ENCODE results near the gene CALML5.

Gene CALML5

GRCh38 chr10:5512331-5512730 is 13.0 kb upstream of the CALML5 start:
- Histone ChIP-seq H3K9me2 (replicated peaks; ENCODE audit: insufficient read depth, low read length) (no peaks in the 10 kb centered on the region), H3K4me3 (ENCODE audit: insufficient read depth, low read length, poor library complexity, severe bottlenecking) (no peak overlapping the region), H3K9ac (ENCODE audit: low read length) (no peak overlapping the region), H3K79me2 (ENCODE audit: insufficient read depth, low read length) (no peaks in the 10 kb centered on the region), H2AFZ (ENCODE audit: low read depth, low read length, severe bottlenecking) (no peak overlapping the region), H3K9me3 (ENCODE audit: insufficient read depth, low read length) (no peaks in the 10 kb centered on the region), H3K27ac (ENCODE audit: low read depth, low read length) (no peak overlapping the region), H3K27me3 (ENCODE audit: low read length) (no peaks in the 10 kb centered on the region), H4K20me1 (ENCODE audit: low read depth, low read length) (no peaks in the 10 kb centered on the region), H3K36me3 (ENCODE audit: low read length) (no peaks in the 10 kb centered on the region), H3F3A (ENCODE audit: insufficient read depth) (no peaks in the 10 kb centered on the region), H3K4me2 (ENCODE audit: low read depth, low read length, poor library complexity, severe bottlenecking) (no peak overlapping the region)
- TF ChIP-seq CTCF (IDR thresholded peaks at IDR 0.05; ENCODE audit: insufficient read depth, low read length, poor library complexity, severe bottlenecking) (no peak), EZH2phosphoT487 (conservative IDR thresholded peaks at IDR 0.05; ENCODE audit: low read length) (no peak)

DNA sequence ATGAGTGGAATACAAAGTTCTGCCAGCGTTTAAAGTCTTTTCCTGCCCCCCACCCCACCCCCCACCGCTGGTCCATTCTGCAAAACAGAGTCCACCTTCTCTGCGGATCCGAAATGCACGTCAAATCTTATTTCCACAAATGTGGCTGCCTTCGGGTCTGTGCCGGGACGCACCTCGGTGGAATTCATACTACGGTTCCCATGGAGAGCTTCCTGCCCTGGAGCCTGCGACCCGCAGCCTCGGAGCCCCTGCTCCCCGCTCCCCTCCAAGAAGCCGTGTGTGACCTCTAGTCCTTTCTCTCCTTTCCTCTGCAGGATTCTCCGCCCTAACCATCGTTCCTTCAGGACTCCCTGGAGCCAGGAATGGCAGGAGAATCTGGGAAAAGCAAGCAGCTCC is 12.5 kb upstream of the CALML5 start:
- no peak overlapping the region for H3K4me2 ChIP-seq (ENCODE audit: low read depth, low read length, poor library complexity, severe bottlenecking)
- H3K9me3 ChIP-seq (ENCODE audit: insufficient read depth, low read length), result no peaks in the 10 kb centered on the region
- no peaks in the 10 kb centered on the region for H3K36me3 ChIP-seq (ENCODE audit: low read length)
- H3K4me3 ChIP-seq (ENCODE audit: insufficient read depth, low read length, poor library complexity, severe bottlenecking), result no peak overlapping the region
- H3F3A ChIP-seq (ENCODE audit: insufficient read depth), result no peaks in the 10 kb centered on the region
- no peaks in the 10 kb centered on the region for H3K79me2 ChIP-seq (ENCODE audit: insufficient read depth, low read length)
- no peak overlapping the region for H2AFZ ChIP-seq (ENCODE audit: low read depth, low read length, severe bottlenecking)
- no peak for TF ChIP-seq EZH2phosphoT487 (conservative IDR thresholded peaks at IDR 0.05; ENCODE audit: low read length)
- no peak for TF ChIP-seq CTCF (IDR thresholded peaks at IDR 0.05; ENCODE audit: insufficient read depth, low read length, poor library complexity, severe bottlenecking)
- no peak overlapping the region for H3K9ac ChIP-seq (ENCODE audit: low read length)
- H3K27me3 ChIP-seq (ENCODE audit: low read length), result no peaks in the 10 kb centered on the region
- no peaks in the 10 kb centered on the region for H4K20me1 ChIP-seq (ENCODE audit: low read depth, low read length)
- no peak overlapping the region for H3K27ac ChIP-seq (ENCODE audit: low read depth, low read length)
- H3K9me2 ChIP-seq (replicated peaks; ENCODE audit: insufficient read depth, low read length), result no peaks in the 10 kb centered on the region

- Histone ChIP-seq H3K9ac (ENCODE audit: low read length) (no peak overlapping the region), H3K27ac (ENCODE audit: low read depth, low read length) (no peak overlapping the region), H3K4me3 (ENCODE audit: insufficient read depth, low read length, poor library complexity, severe bottlenecking) (no peak overlapping the region), H3K79me2 (ENCODE audit: insufficient read depth, low read length) (no peaks in the 10 kb centered on the region), H3K4me2 (ENCODE audit: low read depth, low read length, poor library complexity, severe bottlenecking) (no peak overlapping the region), H3K27me3 (ENCODE audit: low read length) (no peaks in the 10 kb centered on the region), H3F3A (ENCODE audit: insufficient read depth) (no peaks in the 10 kb centered on the region), H3K9me2 (replicated peaks; ENCODE audit: insufficient read depth, low read length) (no peaks in the 10 kb centered on the region), H3K9me3 (ENCODE audit: insufficient read depth, low read length) (no peaks in the 10 kb centered on the region), H3K36me3 (ENCODE audit: low read length) (no peaks in the 10 kb centered on the region), H4K20me1 (ENCODE audit: low read depth, low read length) (no peaks in the 10 kb centered on the region), H2AFZ (ENCODE audit: low read depth, low read length, severe bottlenecking) (no peak overlapping the region)
- TF ChIP-seq EZH2phosphoT487 (conservative IDR thresholded peaks at IDR 0.05; ENCODE audit: low read length), result no peak
- TF ChIP-seq CTCF (IDR thresholded peaks at IDR 0.05; ENCODE audit: insufficient read depth, low read length, poor library complexity, severe bottlenecking), result no peak
These were observed 12.0 kb upstream of the CALML5 start for GRCh38 chr10:5511231-5511884.
